ENCODE results near the gene CNOT4. TPM values are rescaled to one million over a fixed set of nuclear protein-coding genes. Genes with fewer than 3 reads are reported as not detected.
"Not testable (repeated sequence)": the region's sequence is repeated elsewhere in the genome, so short reads cannot be mapped to it uniquely, and the experiment has no call there.

CNOT4 gene
- total RNA-seq, 2 donors from 2014 or later, result 25.6 to 32.9 TPM

DNA sequence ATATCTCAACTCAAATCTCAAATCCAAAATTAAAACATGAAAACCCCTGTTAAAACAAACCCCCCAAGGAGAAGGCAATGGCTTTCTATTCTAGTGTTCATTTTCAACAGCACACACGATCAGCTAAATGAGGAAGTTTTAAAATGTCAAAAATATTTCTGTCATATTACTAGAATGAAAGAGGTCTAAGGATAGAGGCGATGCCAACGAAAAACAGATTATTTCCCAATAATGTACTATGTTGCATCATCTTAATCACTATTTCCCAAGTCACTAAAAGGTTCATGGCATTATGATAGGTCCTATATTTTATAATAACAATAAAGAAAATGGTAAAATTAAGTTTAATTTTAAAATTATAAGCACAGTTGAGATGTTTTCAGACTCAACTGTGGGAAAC, 10.1 kb downstream of the CNOT4 start:
- H3K27ac Mint-ChIP-seq, result no peak overlapping the region
- ATAC-seq, result no peak

DNA sequence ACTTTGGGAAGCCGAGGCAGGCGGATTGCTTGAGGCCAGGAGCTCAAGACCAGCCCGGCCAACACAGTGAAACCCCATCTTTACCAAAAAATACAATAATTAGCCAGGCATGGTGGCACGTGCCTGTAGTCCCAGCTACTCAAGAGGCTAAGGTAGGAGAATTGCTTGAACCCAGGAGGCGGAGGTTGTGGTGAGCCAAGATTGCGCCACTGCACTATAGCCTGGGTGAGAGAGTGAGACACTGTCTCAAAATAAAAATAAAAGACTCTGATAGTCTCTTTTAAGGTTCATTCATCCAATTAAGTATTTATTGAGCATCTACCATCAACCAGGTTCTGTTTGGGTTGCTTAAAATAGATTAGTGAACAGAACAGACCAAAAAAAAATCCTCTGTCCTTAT, 12.7 kb downstream of the CNOT4 start:
- H3K4me3 Mint-ChIP-seq; H3K9me3 Mint-ChIP-seq; H3K36me3 Mint-ChIP-seq; H3K27me3 Mint-ChIP-seq; DNase-seq (ENCODE audit: low spot score); H3K27ac Mint-ChIP-seq; ATAC-seq: not testable (repeated sequence)
- peaks cover 34 to 36% of the 10 kb centered on the region in 2 donors for H3K4me1 Mint-ChIP-seq (ENCODE audit: low read depth in 2 of 2)

More for the DNA sequence above, 10.1 kb downstream of the CNOT4 start:
- no peak for DNase-seq (ENCODE audit: low spot score)
- Mint-ChIP-seq H3K36me3 (no peaks in the 10 kb centered on the region), H3K4me3 (no peak overlapping the region), H3K4me1 (ENCODE audit: low read depth in 2 of 2) (peaks cover 29 to 37% of the 10 kb centered on the region in 2 donors), H3K9me3 (no peaks in the 10 kb centered on the region), H3K27me3 (no peaks in the 10 kb centered on the region)

DNA sequence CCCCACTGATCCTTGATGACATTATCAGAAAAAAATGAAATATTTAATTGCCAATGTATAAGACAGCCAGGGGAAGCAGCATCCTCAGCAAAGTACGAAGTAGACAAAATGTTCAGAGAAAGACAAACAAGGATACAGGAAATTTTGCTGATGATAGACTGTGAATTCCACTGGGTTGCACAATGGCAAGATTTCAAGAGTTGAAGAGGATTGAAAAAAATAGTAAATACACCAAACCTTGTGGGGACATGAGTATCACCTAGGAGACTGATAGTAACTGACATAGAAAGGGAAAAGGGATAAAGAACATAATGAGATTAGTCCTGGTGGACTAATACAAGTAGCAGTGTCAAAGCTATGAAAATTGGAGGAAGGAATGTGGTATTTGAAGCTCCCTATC, 16.5 kb downstream of the CNOT4 start:
- no peaks in the 10 kb centered on the region for H3K9me3 Mint-ChIP-seq
- H3K4me3 Mint-ChIP-seq, result no peak overlapping the region
- H3K27ac Mint-ChIP-seq, result no peak overlapping the region
- ATAC-seq (no peak), DNase-seq (ENCODE audit: low spot score) (no peak)
- H3K36me3 Mint-ChIP-seq, result no peaks in the 10 kb centered on the region
- peaks cover 15 to 18% of the 10 kb centered on the region in 2 donors for H3K4me1 Mint-ChIP-seq (ENCODE audit: low read depth in 2 of 2)
- no peaks in the 10 kb centered on the region for H3K27me3 Mint-ChIP-seq

DNA sequence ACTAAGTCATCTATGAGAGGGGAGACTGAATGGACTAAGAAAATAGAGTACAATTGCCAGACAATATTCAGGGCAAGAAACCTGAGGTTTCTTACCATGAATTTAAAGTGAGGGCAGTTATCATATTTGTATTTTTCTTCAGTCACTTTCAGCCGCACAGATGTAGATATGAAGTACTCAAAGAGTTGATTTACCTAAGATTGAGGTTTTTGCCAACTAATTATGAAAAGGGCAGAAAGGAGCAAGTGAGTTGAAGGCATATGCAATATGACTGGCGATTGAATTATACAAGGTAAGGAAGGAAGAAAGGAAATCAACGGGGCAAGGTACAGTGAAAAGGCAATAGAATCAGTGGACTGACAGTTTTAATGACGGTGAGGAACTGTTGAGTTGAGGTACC, 17.8 kb downstream of the CNOT4 start:
- no peaks in the 10 kb centered on the region for H3K9me3 Mint-ChIP-seq
- H3K4me1 Mint-ChIP-seq (ENCODE audit: low read depth in 2 of 2), result peaks cover 8 to 11% of the 10 kb centered on the region in 2 donors
- no peak overlapping the region for H3K27ac Mint-ChIP-seq
- H3K4me3 Mint-ChIP-seq, result no peak overlapping the region
- no peaks in the 10 kb centered on the region for H3K27me3 Mint-ChIP-seq
- ATAC-seq (no peak), DNase-seq (ENCODE audit: low spot score) (no peak)
- H3K36me3 Mint-ChIP-seq, result no peaks in the 10 kb centered on the region

DNA sequence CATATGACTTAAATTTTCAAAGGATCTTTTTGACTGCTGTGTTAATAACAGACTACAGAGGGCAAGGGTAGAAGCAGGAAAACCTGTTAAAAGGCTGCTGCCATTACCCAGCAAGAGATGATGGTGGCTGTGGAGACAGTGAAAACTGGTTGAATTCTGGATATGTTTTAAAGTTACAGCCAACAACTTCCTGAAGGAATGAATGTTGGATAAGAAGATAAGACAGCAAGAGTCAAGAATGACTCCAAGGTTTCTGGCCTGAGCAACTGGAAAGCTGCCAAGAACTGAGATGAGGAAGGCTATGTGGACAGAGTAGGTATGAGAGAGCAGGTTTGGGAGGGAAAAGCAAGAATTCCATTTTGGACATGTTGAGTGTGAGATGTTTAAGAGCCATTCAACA, 19.1 kb downstream of the CNOT4 start:
- Mint-ChIP-seq H3K4me1 (ENCODE audit: low read depth in 2 of 2) (peaks cover 15 to 16% of the 10 kb centered on the region in 2 donors), H3K9me3 (no peaks in the 10 kb centered on the region), H3K4me3 (no peak overlapping the region), H3K27ac (no peak overlapping the region), H3K27me3 (no peaks in the 10 kb centered on the region), H3K36me3 (no peaks in the 10 kb centered on the region)
- ATAC-seq (no peak), DNase-seq (ENCODE audit: low spot score) (no peak)

DNA sequence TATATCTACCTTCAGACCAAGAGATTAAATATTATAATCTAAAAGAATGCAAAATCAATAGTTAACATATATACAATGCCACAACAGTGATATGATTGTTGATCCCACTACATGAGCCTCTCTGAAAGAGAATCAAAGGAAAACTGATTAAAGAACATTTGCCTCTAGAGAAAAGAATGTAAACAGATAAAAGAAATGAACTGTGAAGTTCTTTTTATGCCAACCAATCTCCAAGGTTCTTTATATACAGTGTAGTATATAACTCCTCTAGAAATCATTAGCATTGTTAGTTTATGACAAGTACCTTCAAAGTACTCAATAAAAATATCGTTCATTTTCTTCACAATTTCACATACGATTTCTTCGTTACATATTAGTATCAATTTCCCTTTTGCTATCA, 20.1 kb downstream of the CNOT4 start:
- Mint-ChIP-seq H3K36me3 (no peaks in the 10 kb centered on the region), H3K4me3 (no peak overlapping the region), H3K4me1 (ENCODE audit: low read depth in 2 of 2) (peaks cover 19 to 20% of the 10 kb centered on the region in 2 donors), H3K9me3 (no peaks in the 10 kb centered on the region), H3K27me3 (no peaks in the 10 kb centered on the region), H3K27ac (no peak overlapping the region)
- DNase-seq (ENCODE audit: low spot score), result no peak
- ATAC-seq, result no peak

DNA sequence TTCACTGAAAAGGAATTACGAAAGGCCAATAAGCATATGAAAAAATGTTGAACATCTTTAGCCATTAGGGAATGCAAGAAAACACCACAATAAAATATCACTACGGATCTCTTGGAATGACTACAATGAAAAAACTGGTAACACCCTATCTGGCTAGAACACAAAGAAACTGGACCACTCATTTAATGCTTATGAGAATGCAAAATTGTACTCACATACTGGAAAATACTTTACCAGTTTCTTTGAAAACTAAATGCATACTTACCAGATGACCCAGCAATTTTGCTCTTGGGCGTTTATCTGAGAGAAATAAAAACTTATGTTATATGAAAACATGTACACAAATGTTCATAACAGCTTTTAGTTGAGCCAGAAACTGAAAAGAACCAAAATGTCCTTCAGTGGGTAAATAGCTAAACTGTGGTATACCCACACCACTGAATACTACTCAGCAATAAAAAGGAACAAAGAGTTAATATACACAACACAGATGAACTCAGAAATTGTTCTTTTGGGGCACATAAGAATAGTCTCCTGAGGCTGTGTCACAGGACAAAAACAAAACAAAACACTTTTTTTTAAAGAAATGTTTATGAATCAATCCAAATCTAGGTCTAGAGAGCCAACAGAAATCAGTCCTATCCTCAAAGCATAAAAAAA, 23.5 kb downstream of the CNOT4 start:
- ATAC-seq, result no peak

DNA sequence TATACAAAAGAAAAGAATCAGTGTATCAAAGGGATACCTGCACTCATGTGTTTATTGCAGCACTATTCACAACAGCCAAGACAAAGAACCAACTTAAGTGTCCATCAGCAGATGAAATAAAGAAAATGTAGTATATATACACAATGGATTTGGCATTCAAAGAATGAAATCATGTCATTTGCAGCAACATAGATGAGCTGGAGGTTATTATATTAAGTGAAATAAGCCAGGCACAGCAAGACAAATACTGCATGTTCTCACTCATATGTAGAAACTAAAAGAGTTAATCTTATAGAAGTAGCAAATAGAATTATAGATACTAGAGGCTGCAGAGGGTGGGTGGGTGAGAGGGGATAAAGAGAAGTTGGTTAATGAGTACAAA, 28.3 kb downstream of the CNOT4 start:
- H3K36me3 Mint-ChIP-seq, result no peaks in the 10 kb centered on the region
- no peaks in the 10 kb centered on the region for H3K27me3 Mint-ChIP-seq
- H3K9me3 Mint-ChIP-seq, result no peaks in the 10 kb centered on the region
- ATAC-seq (no peak), DNase-seq (ENCODE audit: low spot score) (no peak)
- no peak overlapping the region for H3K4me3 Mint-ChIP-seq
- H3K4me1 Mint-ChIP-seq (ENCODE audit: low read depth in 2 of 2), result peaks cover 31 to 32% of the 10 kb centered on the region in 2 donors
- no peak overlapping the region for H3K27ac Mint-ChIP-seq

More for the DNA sequence above, 23.5 kb downstream of the CNOT4 start:
- DNase-seq (ENCODE audit: low spot score), result no peak
- no peaks in the 10 kb centered on the region for H3K27me3 Mint-ChIP-seq
- H3K36me3 Mint-ChIP-seq, result no peaks in the 10 kb centered on the region
- peaks cover 24 to 27% of the 10 kb centered on the region in 2 donors for H3K4me1 Mint-ChIP-seq (ENCODE audit: low read depth in 2 of 2)
- no peak overlapping the region for H3K4me3 Mint-ChIP-seq
- H3K9me3 Mint-ChIP-seq, result no peaks in the 10 kb centered on the region
- H3K27ac Mint-ChIP-seq, result no peak overlapping the region

DNA sequence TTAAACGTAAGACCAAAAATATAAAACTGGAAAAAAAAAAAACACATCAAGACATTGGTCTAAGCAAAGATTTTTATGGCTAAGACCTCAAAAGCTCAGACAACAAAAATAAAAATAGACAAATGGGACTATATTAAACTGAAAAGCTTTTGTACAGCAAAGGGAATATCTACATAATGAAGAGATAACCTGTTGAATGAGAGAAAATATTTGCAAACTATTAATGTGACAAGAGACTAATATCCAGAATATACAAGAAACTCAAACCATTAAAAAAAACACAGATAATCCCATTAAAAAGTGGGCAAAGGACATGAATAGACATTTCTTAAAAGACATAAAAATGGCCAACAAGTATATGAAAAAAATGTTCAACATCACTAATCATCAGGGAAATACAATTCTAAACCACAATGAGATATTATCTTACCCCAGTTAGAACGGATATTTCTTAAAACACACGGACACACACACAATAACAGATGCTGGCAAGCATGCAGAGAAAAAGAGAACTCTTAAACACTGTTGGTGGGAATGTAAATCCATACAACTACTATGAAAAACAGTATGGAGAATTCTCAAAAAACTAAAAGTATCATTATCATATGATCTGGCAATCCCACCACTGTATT, 28.8 kb downstream of the CNOT4 start:
- Mint-ChIP-seq H3K9me3 (no peaks in the 10 kb centered on the region), H3K4me3 (no peak overlapping the region), H3K27ac (no peak overlapping the region), H3K4me1 (ENCODE audit: low read depth in 2 of 2) (peaks cover 27 to 29% of the 10 kb centered on the region in 2 donors), H3K36me3 (no peaks in the 10 kb centered on the region), H3K27me3 (no peaks in the 10 kb centered on the region)
- ATAC-seq (no peak), DNase-seq (ENCODE audit: low spot score) (no peak)

DNA sequence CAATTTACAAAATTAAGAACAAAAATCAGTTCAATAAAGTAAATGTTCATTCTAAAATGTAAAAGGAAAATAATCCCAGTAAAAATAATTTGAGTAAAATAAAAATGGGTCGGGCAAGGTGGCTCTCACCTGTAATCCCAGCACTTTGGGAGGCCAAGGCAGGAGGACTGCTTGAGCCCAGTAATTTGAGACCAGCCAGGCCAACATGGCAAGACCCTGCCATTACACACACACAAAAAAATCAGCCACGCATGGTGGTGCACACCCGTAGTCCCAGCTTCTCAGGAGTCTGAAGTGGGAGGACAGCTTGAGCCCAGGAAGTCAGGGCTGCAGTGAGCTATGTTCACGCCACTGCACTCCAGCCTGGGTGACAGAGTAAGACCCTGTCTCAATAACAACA, 34.4 kb downstream of the CNOT4 start:
- Mint-ChIP-seq H3K36me3 (no peaks in the 10 kb centered on the region), H3K4me1 (ENCODE audit: low read depth in 2 of 2) (peaks cover 12 to 18% of the 10 kb centered on the region in 2 donors), H3K27me3 (no peaks in the 10 kb centered on the region), H3K27ac (no peak overlapping the region), H3K4me3 (no peak overlapping the region), H3K9me3 (no peaks in the 10 kb centered on the region)
- ATAC-seq (no peak), DNase-seq (ENCODE audit: low spot score) (no peak)

DNA sequence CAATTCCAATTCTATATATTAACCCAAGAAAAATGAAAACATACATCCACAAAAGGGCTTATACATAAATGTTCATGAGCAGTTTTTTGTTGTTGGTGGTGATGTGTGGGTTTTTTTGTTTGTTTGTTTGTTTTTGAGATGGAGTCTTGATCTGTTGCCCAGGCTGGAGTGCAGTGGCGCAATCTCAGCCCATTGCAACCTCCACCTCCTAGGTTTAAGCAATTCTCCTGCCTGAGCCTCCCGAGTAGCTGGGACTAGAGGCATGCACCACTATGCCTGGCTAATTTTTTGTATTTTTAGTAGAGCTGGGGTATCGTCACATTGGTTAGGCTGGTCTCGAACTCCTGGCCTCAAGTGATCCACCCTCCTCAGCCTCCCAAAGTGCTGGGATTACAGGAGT, 40.2 kb downstream of the CNOT4 start:
- not testable (repeated sequence) for H3K9me3 Mint-ChIP-seq; DNase-seq (ENCODE audit: low spot score); H3K27ac Mint-ChIP-seq; ATAC-seq; H3K36me3 Mint-ChIP-seq; H3K4me3 Mint-ChIP-seq; H3K27me3 Mint-ChIP-seq
- H3K4me1 Mint-ChIP-seq (ENCODE audit: low read depth in 2 of 2), result peaks cover 22 to 23% of the 10 kb centered on the region in 2 donors

DNA sequence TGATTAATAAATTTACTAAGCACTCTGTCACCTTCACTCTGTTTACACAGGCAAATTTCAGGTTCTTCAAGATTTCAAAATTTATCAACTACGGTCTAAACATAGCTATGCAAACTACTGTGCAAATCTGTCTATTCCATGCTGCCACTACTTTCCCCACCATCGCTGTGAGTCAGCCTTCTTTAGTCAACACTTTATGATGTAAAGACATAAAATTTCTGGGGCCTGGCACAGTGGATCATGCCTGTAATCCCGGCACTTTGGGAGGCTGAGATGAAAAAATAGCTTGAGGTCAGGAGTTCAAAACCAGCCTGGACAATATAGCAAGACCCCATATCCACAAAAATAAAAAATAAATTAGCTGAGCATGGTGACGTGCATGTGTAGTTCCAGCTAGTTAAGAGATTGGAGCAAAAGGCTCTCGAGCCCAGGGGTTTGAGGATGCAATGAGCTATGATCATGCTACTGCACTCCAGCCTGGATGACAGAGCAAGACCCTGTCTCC, 42.6 kb downstream of the CNOT4 start:
- ATAC-seq, result no peak
- Mint-ChIP-seq H3K4me3 (no peak overlapping the region), H3K27ac (no peak overlapping the region), H3K4me1 (ENCODE audit: low read depth in 2 of 2) (peaks cover 28 to 43% of the 10 kb centered on the region in 2 donors), H3K36me3 (no peaks in the 10 kb centered on the region), H3K9me3 (no peaks in the 10 kb centered on the region), H3K27me3 (no peaks in the 10 kb centered on the region)
- no peak for DNase-seq (ENCODE audit: low spot score)

DNA sequence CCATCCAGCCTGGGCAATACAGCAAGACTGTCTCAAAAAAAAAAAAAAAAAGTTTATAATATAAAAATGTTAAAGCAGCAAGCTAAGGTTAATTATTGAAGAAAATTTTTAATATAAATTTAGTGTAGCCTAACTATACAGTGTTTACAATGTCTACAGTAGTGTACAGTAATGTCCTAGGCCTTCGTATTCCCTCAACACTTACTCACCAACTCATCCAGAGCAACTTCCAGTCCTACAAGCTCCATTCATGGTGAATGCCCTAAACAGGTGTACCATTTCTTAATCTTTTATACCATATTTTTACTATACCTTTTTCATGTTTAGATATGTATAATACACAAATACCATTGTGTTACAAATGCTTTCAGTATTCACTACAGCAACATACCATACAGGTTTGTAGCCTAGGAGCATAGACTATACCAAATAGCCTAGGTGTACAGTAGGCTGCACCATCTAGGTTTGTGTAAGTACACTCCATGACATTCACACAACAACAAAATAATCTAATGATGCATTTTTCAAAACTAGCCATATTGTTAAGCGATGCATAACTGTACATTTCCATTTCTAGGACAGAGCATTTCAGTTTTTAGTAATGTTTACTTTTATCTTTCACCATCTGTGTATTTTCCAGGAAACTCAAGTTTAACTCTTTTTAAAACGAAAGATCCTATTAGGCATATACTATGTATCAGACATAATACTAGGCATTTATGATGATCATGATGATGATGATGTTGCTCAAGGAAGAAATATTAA, 43.3 kb downstream of the CNOT4 start:
- Mint-ChIP-seq H3K27ac (no peak overlapping the region), H3K36me3 (no peaks in the 10 kb centered on the region), H3K27me3 (no peaks in the 10 kb centered on the region), H3K4me3 (no peak overlapping the region), H3K4me1 (ENCODE audit: low read depth in 2 of 2) (peaks cover 28 to 44% of the 10 kb centered on the region in 2 donors), H3K9me3 (no peaks in the 10 kb centered on the region)
- ATAC-seq (no peak), DNase-seq (ENCODE audit: low spot score) (no peak)

DNA sequence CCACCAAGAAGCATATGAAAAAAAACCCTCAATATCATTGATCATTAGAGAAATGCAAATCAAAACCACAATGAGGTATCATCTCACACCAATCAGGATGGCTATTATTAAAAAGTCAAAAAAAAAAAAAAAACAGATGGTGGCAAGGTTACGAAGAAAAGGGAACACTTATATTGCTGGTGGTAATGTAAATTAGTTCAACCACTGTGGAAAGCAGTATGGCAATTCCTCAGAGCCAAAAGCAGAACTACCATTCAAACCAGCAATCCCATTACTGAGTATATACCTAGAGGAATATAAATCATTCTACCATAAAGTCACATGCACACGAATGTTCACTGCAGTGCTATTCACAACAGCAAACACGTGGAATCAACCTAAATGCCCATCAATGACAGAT, 46.0 kb downstream of the CNOT4 start:
- H3K27me3 Mint-ChIP-seq, result no peaks in the 10 kb centered on the region
- ATAC-seq, result no peak
- H3K4me1 Mint-ChIP-seq (ENCODE audit: low read depth in 2 of 2), result peaks cover 37 to 57% of the 10 kb centered on the region in 2 donors
- H3K4me3 Mint-ChIP-seq, result no peak overlapping the region
- H3K36me3 Mint-ChIP-seq, result no peaks in the 10 kb centered on the region
- H3K27ac Mint-ChIP-seq, result no peak overlapping the region
- no peak for DNase-seq (ENCODE audit: low spot score)
- H3K9me3 Mint-ChIP-seq, result no peaks in the 10 kb centered on the region

All from natural killer cell treated with Interleukin-12 subunit alpha and Interleukin-12 subunit beta and Interleukin-15 and Interleukin-18, amount 100 ng/mL, for 72 hours (primary cell).